K562 (cell line): ENCODE data around the gene BRMS1.

Experiments used
- ARNT ChIP-seq, 2 experiments: fragments of 450-650 bp; IDR thresholded peaks; 2 replicates each; pipeline ENCODE4 v1.6.1; 2016; ENCODE audit warnings: mild to moderate bottlenecking in 1 of 2
- ETV6 ChIP-seq, 3 experiments: fragments of 150-350 bp in 1 of 3; sonication (generic) in 1 of 3; formaldehyde crosslinking in 1 of 3; IDR thresholded peaks; 2 replicates each; pipeline versions ENCODE4 v1.6.1 to v1.8.0; 2014 to 2022; ENCODE audit warnings: borderline replicate concordance in 2 of 3, low read depth in 2 of 3, antibody characterized with exemption in 1 of 3, low read length in 1 of 3, mild to moderate bottlenecking in 1 of 3, missing genetic modification reagents in 1 of 3
- JUNB ChIP-seq: fragments of 450-650 bp; formaldehyde crosslinking; conservative IDR thresholded peaks from 2 replicates; pipeline ENCODE4 v1.4.0; 2020; ENCODE audit warnings: mild to moderate bottlenecking
- SREBF2 ChIP-seq: sonication (generic); formaldehyde crosslinking; IDR thresholded peaks from 2 replicates; pipeline ENCODE4 v1.4.0; 2020; ENCODE audit warnings: mild to moderate bottlenecking, missing genetic modification reagents
- TF ChIP-seq, protein P1 (sequence below): fragments of 250-450 bp; sonication (Bioruptor Pico); IDR thresholded peaks from 2 replicates; pipeline ENCODE4 v1.5.0; 2021
- TF ChIP-seq, protein P2 (sequence below): fragments of 450-650 bp; IDR thresholded peaks from 2 replicates; pipeline ENCODE4 v1.6.1; 2017; ENCODE audit warnings: antibody characterized with exemption, mild to moderate bottlenecking

GRCh38 chr11:66330931-66331330 is 14.0 kb downstream of the BRMS1 start:
- TF ChIP-seq ETV6 (IDR thresholded peaks at IDR 0.05; ENCODE audit: borderline replicate concordance in 1 of 2, low read depth in 2 of 2, low read length in 1 of 2) (no peak), ETV6 (CRISPR knock-in tag; IDR thresholded peaks at IDR 0.05; ENCODE audit: borderline replicate concordance) (no peak), SREBF2 (no peak), JUNB (no peak), ARNT (IDR thresholded peaks at IDR 0.05) (no peak)
- TF ChIP-seq, protein P1, sequence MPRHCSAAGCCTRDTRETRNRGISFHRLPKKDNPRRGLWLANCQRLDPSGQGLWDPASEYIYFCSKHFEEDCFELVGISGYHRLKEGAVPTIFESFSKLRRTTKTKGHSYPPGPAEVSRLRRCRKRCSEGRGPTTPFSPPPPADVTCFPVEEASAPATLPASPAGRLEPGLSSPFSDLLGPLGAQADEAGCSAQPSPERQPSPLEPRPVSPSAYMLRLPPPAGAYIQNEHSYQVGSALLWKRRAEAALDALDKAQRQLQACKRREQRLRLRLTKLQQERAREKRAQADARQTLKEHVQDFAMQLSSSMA (CRISPR knock-in tag): no peak
- TF ChIP-seq, protein P2, sequence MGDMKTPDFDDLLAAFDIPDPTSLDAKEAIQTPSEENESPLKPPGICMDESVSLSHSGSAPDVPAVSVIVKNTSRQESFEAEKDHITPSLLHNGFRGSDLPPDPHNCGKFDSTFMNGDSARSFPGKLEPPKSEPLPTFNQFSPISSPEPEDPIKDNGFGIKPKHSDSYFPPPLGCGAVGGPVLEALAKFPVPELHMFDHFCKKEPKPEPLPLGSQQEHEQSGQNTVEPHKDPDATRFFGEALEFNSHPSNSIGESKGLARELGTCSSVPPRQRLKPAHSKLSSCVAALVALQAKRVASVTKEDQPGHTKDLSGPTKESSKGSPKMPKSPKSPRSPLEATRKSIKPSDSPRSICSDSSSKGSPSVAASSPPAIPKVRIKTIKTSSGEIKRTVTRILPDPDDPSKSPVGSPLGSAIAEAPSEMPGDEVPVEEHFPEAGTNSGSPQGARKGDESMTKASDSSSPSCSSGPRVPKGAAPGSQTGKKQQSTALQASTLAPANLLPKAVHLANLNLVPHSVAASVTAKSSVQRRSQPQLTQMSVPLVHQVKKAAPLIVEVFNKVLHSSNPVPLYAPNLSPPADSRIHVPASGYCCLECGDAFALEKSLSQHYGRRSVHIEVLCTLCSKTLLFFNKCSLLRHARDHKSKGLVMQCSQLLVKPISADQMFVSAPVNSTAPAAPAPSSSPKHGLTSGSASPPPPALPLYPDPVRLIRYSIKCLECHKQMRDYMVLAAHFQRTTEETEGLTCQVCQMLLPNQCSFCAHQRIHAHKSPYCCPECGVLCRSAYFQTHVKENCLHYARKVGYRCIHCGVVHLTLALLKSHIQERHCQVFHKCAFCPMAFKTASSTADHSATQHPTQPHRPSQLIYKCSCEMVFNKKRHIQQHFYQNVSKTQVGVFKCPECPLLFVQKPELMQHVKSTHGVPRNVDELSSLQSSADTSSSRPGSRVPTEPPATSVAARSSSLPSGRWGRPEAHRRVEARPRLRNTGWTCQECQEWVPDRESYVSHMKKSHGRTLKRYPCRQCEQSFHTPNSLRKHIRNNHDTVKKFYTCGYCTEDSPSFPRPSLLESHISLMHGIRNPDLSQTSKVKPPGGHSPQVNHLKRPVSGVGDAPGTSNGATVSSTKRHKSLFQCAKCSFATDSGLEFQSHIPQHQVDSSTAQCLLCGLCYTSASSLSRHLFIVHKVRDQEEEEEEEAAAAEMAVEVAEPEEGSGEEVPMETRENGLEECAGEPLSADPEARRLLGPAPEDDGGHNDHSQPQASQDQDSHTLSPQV: no peak
